HepG2 (cell line): ENCODE measurements around the gene HDAC4. TPM values are rescaled to one million over a fixed set of nuclear protein-coding genes. Genes with fewer than 3 reads are reported as not detected.

ENCODE experiments used
- ATAC-seq: fragments of 200-7000 bp; cut with Tn5 transposase; 3 replicates; pipeline ENCODE4 v1.9.1; 2020; ENCODE audit warnings: mild to moderate bottlenecking, moderate library complexity
- BruUV-seq: library from RNA; stranded (reverse); fragments of 400-500 nt; replicated peaks from 2 replicates; lab custom pipeline; 2021; lab: Mats Ljungman, UMichigan
- CTCF ChIA-PET: fragments of 300-600 bp; formaldehyde crosslinking; extraction: SDS; loops from one replicate; lab custom pipeline; 2021; ENCODE audit warnings: low total read pairs, inconsistent platforms, low intra/inter-chr PET ratio; lab: Yijun Ruan, JAX
- POLR2A ChIA-PET: fragments of 350-600 bp; sonication (Branson Sonifier 250); formaldehyde crosslinking; loops from one replicate; lab custom pipeline; 2020; ENCODE audit warnings: antibody characterized with exemption, inconsistent platforms; lab: Yijun Ruan, JAX
- DNase-seq: peaks from one replicate; pipeline ENCODE4 v3.0.0-alpha.2; 2015; ENCODE audit warnings: low spot score
- FAIRE-seq: peaks from 3 replicates; lab custom pipeline; 2011; peaks lifted over from hg19 to GRCh38; lab: Jason Lieb, UNC
- H2AFZ ChIP-seq: one replicate; pipeline ENCODE4 v1.6.1; 2011; ENCODE audit warnings: low read length, inconsistent platforms
- H3K27ac ChIP-seq: fragments of 300-600 bp; 3 replicates; pipeline ENCODE4 v1.8.0; 2011; ENCODE audit warnings: mixed run types, mild to moderate bottlenecking, mixed read lengths, low read length, inconsistent platforms; ENCODE audit not compliant: insufficient read depth; ENCODE audit errors: extremely low read length
- H3K27me3 ChIP-seq, 2 experiments: fragments of 200-600 bp in 1 of 2; 2 replicates in 1 of 2; 3 replicates in 1 of 2; pipeline versions ENCODE4 v1.6.0 to v1.8.0; 2011; ENCODE audit warnings: low read length in 2 of 2, mild to moderate bottlenecking in 2 of 2, moderate library complexity in 2 of 2, inconsistent platforms in 1 of 2; ENCODE audit not compliant: insufficient read depth in 2 of 2, control insufficient read depth in 1 of 2
- H3K36me3 ChIP-seq, 2 experiments: fragments of 200-600 bp in 1 of 2; replicated peaks in 1 of 2; 2 replicates in 1 of 2; 3 replicates in 1 of 2; pipeline versions ENCODE4 v1.5.1 to v1.8.0; 2011; ENCODE audit warnings: low read length in 2 of 2, inconsistent platforms in 1 of 2; ENCODE audit not compliant: insufficient read depth in 2 of 2, control insufficient read depth in 1 of 2
- H3K4me1 ChIP-seq: 2 replicates; pipeline ENCODE4 v1.5.1; 2012; ENCODE audit warnings: low read length, inconsistent platforms; ENCODE audit not compliant: insufficient read depth
- H3K4me2 ChIP-seq: 2 replicates; pipeline ENCODE4 v1.6.0; 2011; ENCODE audit warnings: low read depth, low read length, inconsistent platforms
- H3K4me3 ChIP-seq, 3 experiments: fragments of 200-600 bp in 1 of 3; sonication (generic), shearing (Covaris generic) in 1 of 3; replicated peaks in 1 of 3; 2 replicates each; pipeline ENCODE4 v1.5.1; 2011 to 2016; ENCODE audit warnings: low read length in 3 of 3, inconsistent platforms in 2 of 3, low read depth in 2 of 3, mild to moderate bottlenecking in 2 of 3, control low read depth in 1 of 3, mixed read lengths in 1 of 3; ENCODE audit not compliant: insufficient read depth in 1 of 3
- H3K79me2 ChIP-seq: one replicate; pipeline ENCODE4 v1.6.1; 2011; ENCODE audit warnings: low read length, inconsistent platforms; ENCODE audit not compliant: insufficient read depth
- H3K9ac ChIP-seq: 2 replicates; pipeline ENCODE4 v1.6.0; 2011; ENCODE audit warnings: mild to moderate bottlenecking, low read depth, low read length, inconsistent platforms; ENCODE audit not compliant: insufficient read depth
- H3K9me3 ChIP-seq: 2 replicates; pipeline ENCODE4 v1.5.1; 2012; ENCODE audit warnings: mild to moderate bottlenecking, low read length
- H4K20me1 ChIP-seq: 2 replicates; pipeline ENCODE4 v1.6.0; 2011; ENCODE audit warnings: inconsistent platforms, mild to moderate bottlenecking, low read length, moderate library complexity; ENCODE audit not compliant: insufficient read depth
- CENPX ChIP-seq: sonication (generic); formaldehyde crosslinking; IDR thresholded peaks from 2 replicates; pipeline ENCODE4 v1.9.0; 2021; ENCODE audit warnings: mild to moderate bottlenecking, missing genetic modification reagents, moderate library complexity
- EED ChIP-seq: sonication (generic); formaldehyde crosslinking; IDR thresholded peaks from 2 replicates; pipeline ENCODE4 v1.5.0; 2020; ENCODE audit warnings: mild to moderate bottlenecking, missing genetic modification reagents
- RAD21 ChIP-seq: fragments of 450-650 bp; formaldehyde crosslinking; IDR thresholded peaks from 2 replicates; pipeline ENCODE4 v1.5.0; 2020; ENCODE audit warnings: mild to moderate bottlenecking
- ZNF430 ChIP-seq: sonication (generic); formaldehyde crosslinking; IDR thresholded peaks from 2 replicates; pipeline ENCODE4 v1.9.0; 2021; ENCODE audit warnings: mild to moderate bottlenecking, missing genetic modification reagents
- WGBS: methylation state at CpG from one replicate; pipeline ENCODE4 v1.1.6; 2017; ENCODE audit warnings: low lambda C conversion rate; 5-methylcytosine and 5-hydroxymethylcytosine counted together
- in situ Hi-C: cut with HindIII; loops from 2 replicates; pipeline ENCODE4 v1.10.0; 2017; ENCODE audit warnings: low pct_unique_long_range_greater_than_20kb; ENCODE audit not compliant: extremely low pct_ligation_motif_present
- intact Hi-C: fragments of 100-400 bp; cut with micrococcal nuclease; formaldehyde crosslinking; loops from one replicate; pipeline ENCODE4 v1.10.0; 2022; ENCODE audit not compliant: unreplicated experiment
- polyA plus RNA-seq, 8 experiments: library from polyadenylated mRNA; depleted of rRNA in 3 of 8; stranded (reverse) in 7 of 8; unstranded in 1 of 8; fragments of >200 nt; fragmentation: Illumina TruSeq in 4 of 8; extraction: Trizol in 4 of 8; gene quantifications; 2 replicates each; pipeline versions ENCODE4 v1.2.1 to v1.2.3, GENCODE V29; 2011 to 2016; ENCODE audit warnings: low read depth in 4 of 8, missing spikeins in 1 of 8, mixed read lengths in 1 of 8; ENCODE audit not compliant: insufficient read depth in 1 of 8
- total RNA-seq, 5 experiments: library from RNA; depleted of rRNA; stranded (reverse); fragments of >200 nt; fragmentation: Illumina TruSeq; extraction: Trizol; gene quantifications; 2 replicates each; pipeline ENCODE4 v1.2.3, GENCODE V29; 2016; ENCODE audit warnings: low read depth in 1 of 5

Gene HDAC4
- total and polyA plus RNA-seq, 2 of the 13 experiments (the other 11 are each of a cell fraction or from before 2014, with no cell fraction given) = 10.1 to 11.5 TPM

- Histone ChIP-seq H3K27ac (no peak overlapping the region), H3K4me2 (no peak overlapping the region), H3K9ac (no peak overlapping the region), H3K27me3 (no peaks in the 10 kb centered on the region), H2AFZ (no peak overlapping the region), H3K79me2 (peaks cover 39% of the 10 kb centered on the region), H3K9me3 (no peaks in the 10 kb centered on the region), H3K36me3 (no peaks in the 10 kb centered on the region), H3K4me3 (no peak overlapping the region), H4K20me1 (peaks cover 55% of the 10 kb centered on the region), H3K4me1 (peaks cover 33% of the 10 kb centered on the region)
- ChIA-PET CTCF (no interaction called here), POLR2A (no interaction called here)
- TF ChIP-seq CENPX (CRISPR knock-in tag) (no peak), EED (CRISPR knock-in tag) (0 out of 2 replicates have a peak, but pooled peaks have one; percentile 21)
- FAIRE-seq (no peak), DNase-seq (no peak), ATAC-seq (no peak)
- in situ Hi-C loops = no loop called here
- intact Hi-C loops = no loop called here
- no TSS peak for BruUV-seq
- WGBS = 97% methylated on average over 10 of the region's 10 CpGs
Observed at GRCh38 chr2:239286901-239287300, 113.9 kb downstream of the HDAC4 start.

DNA sequence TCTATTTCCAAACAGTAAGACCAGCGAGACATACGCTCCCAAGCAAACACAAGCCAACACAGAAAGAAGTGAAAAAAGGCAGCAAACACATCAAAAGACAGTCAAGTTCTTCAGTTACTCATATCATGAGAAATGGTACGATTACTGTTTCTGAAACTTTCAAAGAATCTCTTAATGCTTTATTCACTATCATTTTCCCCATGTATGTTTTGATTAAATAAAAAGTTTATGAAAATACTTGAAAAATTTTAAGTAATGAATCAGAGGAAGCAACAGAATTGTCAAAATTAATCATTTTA is 114.9 kb downstream of the HDAC4 start:
- Histone ChIP-seq H3K36me3 (no peaks in the 10 kb centered on the region), H3K4me3 (peak overlapping the region in 1 of 3 experiments; percentile 36; a peak in 2 of 6 replicates), H3K9ac (peak overlapping the region; percentile 32), H2AFZ (no peak overlapping the region), H4K20me1 (peaks cover 53% of the 10 kb centered on the region), H3K27ac (no peak overlapping the region), H3K9me3 (no peaks in the 10 kb centered on the region), H3K4me2 (peak overlapping the region; percentile 66), H3K4me1 (peaks cover 33% of the 10 kb centered on the region), H3K27me3 (no peaks in the 10 kb centered on the region), H3K79me2 (peaks cover 38% of the 10 kb centered on the region)
- POLR2A ChIA-PET = interaction anchor here (1.8 kb wide), 1 partner anchor 11 kb away, joined by 8 read pairs; no protein-coding TSS in a partner anchor
- DNase-seq (no peak), FAIRE-seq (no peak), ATAC-seq (no peak)
- BruUV-seq = no TSS peak
- in situ Hi-C loops (no loop called here), intact Hi-C loops (no loop called here)
- TF ChIP-seq RAD21 (CRISPR knock-in tag) (no peak), ZNF430 (CRISPR knock-in tag) (no peak)
- 52% methylated on average over 3 of the region's 3 CpGs for WGBS
- CTCF ChIA-PET = no interaction called here
